DMS114 treated with DMSO at 0.1 percent for 48 hours (cell line): Measurements from ENCODE around the gene TMEM129.

Experiments used
- DNase-seq: peaks from one replicate; lab custom pipeline; 2025; ENCODE audit not compliant: unreplicated experiment; lab: John Stamatoyannopoulos, UW

TMEM129 gene

DNA sequence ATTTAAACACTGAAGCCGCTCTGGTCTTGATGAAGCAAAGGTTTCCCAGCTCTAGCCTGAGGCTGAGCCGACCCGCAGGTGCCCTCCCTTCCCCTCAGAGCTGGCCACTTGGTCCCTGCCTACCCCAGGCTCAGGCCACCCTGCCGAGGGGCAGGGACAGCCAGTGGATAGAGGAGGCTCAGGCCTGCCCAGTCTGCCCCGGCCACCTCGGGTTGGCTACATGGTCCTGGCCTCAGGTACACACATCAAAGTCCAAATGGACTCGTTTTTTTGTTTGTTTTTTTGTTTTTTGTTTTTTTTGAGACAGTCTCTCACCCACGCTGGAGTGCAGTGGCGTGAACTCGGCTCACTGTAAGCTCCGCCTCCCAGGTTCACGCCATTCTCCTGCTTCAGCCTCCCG is 24.0 kb upstream of the TMEM129 start:
- no peak for DNase-seq

GRCh38 chr4:1744552-1744951 is 23.4 kb upstream of the TMEM129 start:
- DNase-seq = no peak

GRCh38 chr4:1743975-1744374 is 22.9 kb upstream of the TMEM129 start:
- DNase-seq = no peak

DNA sequence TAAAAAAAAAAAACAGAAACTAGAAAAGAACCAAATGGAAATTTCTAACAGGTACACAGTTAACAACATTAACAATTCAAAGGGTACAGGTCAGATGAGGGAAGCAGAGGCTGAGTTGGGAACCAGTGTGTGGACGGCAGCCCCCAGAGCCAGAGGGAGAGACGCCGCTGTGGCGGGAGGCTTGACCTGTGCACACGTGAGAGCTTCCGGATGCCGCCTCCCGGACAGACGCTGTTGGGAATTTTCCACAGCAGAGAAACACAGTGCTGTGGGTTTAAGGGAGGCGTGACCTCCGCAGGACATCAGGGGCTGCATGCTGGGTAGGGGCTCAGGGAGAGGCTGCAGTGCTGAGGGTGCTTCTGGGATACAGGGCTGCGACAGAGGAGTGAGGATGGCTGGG is 22.4 kb upstream of the TMEM129 start:
- DNase-seq = no peak

DNA sequence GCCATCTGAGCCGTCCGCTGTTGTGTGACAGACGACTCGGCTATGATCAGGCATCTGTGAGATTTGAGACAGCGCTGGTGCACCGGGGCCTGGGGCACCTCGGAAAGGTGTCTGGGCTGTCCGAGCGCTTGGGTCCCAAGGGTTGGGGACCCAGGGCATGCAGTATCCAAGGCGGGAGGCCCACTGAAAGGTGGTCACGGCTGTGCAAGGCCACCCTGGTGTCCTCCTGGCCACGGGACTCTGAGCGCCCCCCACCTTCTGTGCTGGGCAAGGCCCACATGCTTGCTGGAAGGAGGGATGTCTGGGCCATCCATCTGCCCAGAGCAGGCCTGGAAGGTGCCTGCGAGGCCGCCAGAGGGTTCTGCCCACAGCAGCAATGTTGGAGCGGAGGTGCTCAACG is 20.1 kb upstream of the TMEM129 start:
- no peak for DNase-seq

GRCh38 chr4:1740021-1740545 is 19.0 kb upstream of the TMEM129 start:
- no peak for DNase-seq

GRCh38 chr4:1739358-1739757 is 18.2 kb upstream of the TMEM129 start:
- no peak for DNase-seq

DNA sequence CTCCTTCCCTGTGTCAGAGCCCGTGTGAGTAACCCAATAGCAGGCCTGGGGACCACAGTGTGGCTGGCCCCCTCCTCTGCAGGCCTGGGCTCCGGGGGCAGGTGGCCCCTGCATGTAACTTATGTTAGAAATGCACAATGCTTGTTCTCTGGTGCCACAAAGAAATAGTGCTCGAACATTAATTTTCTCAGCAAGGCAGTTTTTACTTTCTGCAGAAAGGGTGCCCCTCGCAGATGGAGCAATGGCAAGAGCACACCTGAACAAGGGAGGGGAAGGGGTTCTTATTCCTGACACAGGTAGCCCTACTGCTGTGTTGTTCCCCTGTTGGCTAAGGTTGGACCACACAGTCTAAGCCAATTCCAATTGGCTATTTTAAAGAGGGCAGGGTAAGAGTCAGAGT is 17.3 kb upstream of the TMEM129 start:
- no peak for DNase-seq

DNA sequence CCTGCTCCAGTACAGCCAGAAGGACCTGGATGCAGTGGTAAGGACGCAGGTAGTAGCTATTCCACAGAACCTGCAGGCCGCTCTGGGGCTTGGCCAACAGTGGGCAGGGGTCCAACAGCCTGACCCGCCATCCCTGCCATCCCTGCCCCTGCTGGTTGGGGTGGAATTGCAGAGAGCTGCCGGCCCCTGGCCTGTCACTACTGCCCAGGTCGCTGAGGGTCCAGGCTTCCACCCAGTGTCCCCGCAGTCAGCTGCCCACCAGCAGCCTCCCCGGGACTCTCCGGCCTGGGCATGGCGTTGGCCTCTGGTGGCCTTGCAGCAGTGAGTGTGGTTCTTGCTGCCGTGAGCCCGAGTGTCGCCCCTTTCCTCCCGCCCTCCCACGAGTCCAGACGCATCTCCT is 16.5 kb upstream of the TMEM129 start:
- DNase-seq = no peak

- DNase-seq = no peak
Measured at GRCh38 chr4:1736812-1737211, 15.7 kb upstream of the TMEM129 start.

DNA sequence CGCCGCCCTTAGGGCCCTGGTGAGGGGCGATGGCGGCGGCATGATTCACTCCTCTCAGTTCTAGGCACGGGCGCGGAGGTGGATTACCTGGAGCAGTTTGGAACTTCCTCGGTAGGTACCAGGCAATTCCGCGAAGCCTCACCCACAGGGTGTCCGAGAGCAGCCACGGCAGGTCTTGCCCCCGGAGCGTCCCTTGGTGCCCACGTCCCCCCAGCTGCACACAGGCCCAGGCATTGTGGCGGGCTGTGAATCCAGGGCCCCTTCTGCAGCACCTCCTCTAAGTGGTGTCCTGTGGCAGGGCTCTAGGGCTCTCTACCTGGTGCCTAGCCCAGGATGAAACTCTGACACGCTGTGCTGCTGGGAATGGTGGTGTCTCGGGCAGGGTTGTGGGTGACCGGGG is 14.1 kb upstream of the TMEM129 start:
- DNase-seq = no peak

GRCh38 chr4:1732911-1733310 is 11.8 kb upstream of the TMEM129 start:
- no peak for DNase-seq

DNA sequence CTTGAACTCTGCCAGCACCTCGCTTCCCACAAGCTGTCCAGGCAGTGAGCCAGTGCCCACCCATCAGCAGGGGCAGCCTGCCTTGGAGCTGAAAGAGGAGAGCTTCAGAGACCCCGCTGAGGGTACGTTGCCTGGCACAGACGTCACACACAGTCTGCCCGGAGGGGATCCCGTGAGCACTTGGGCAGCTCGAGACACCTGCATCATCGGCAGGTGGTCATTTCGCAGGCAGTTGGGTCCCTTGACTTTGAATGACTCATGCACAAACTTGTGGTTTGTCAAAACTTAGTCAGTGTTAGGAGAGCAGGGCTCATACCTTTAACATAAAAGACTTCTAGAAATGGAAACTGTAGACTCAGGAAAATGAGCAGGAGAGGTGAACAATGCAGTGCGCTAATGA is 10.1 kb upstream of the TMEM129 start:
- DNase-seq = no peak

GRCh38 chr4:1730532-1731135 is 9.5 kb upstream of the TMEM129 start:
- DNase-seq = no peak

- DNase-seq = no peak
Measured at GRCh38 chr4:1728061-1728980, 7.2 kb upstream of the TMEM129 start.

- no peak for DNase-seq
Measured at GRCh38 chr4:1727117-1728031, 6.3 kb upstream of the TMEM129 start.

- peak; percentile 37 for DNase-seq
Measured at GRCh38 chr4:1726146-1726934, 5.2 kb upstream of the TMEM129 start.

DNA sequence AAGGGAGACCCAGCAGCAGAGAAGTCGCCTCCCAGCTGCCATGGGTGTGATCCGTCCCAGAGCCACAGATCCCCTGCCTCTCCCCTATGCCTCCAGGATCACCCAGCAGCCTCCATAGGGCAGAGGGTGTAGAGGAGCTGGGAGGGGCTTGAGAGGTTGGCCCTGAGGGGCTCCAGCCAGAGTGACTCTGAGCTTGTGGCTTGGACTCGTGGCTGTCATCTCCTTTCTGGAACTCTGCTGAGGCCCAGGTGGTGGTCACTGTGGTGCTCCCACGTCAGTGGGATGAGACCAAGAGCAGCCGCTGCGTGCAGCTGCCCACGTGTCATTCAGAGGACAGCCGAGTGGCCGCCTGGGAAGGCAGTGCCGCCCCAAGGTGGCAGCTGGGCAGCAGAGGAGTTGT is 4.4 kb upstream of the TMEM129 start:
- no peak for DNase-seq

DNA sequence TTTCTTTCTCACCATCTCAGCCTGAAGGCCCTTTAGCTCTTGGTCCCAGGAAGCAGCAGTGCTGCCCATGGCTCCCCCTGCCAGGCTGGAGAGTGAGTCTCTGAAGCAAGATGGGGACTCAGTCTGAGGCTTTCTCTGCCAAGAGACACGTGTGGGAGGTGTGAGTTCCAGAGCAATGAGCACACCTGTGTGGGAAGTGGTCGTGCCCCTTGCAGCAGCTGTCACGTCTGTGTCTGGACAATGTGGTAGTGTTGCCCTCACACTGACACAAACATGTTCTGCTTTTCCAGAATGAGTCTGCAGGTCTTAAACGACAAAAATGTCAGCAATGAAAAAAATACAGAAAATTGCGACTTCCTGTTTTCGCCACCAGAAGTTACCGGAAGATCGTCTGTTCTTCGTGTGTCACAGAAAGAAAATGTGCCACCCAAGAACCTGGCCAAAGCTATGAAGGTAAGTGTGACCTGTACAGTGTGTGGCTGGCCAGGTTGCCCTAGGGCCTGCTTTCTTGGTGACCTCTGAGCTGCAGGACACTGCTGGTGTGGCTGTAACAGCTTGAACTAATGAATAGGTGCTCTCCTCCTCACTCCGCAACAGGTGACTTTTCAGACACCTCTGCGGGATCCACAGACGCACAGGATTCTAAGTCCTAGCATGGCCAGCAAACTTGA is 2.1 kb upstream of the TMEM129 start:
- no peak for DNase-seq

DNA sequence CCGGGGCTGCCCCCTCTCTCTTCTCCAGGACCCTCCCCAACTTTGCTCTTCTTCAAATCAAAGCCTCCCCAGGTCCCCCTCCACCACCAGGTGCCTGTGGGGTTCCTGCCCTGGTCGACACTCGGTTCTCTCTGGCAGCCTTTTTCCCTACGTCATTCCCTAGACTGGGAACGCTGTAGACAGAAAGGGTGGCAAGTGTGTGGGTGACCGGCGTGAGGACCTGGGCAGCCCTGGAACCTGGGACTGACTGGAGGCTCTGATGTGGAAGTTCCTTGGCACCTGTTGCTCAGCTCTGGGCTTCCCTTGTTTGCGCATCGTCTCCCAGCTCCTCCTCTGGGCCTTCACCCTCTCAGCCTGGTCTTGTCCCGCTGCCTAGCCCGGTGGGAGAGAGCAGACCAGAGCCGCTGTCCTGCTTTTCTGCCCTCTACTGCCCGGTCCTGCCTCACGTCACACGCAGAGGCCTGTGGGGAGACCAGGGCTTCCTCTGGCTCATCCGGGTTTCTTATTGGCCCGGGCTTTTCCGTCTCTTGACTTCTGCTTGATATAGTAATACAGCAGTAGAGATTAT is 1.5 kb upstream of the TMEM129 start:
- no peak for DNase-seq
